B cell (primary cell): ENCODE data around the gene ZBED1. TPM values are rescaled to one million over a fixed set of nuclear protein-coding genes. Genes with fewer than 3 reads are reported as not detected.

ENCODE experiments used
- ATAC-seq: fragments of 200-7000 bp; cut with Tn5 transposase; one replicate; pipeline ENCODE4 v1.10.0; 2021; ENCODE audit warnings: low read depth, mild to moderate bottlenecking, moderate number of reproducible peaks, moderate library complexity
- CTCF ChIA-PET: fragments of 350-600 bp; sonication (Branson Sonifier 250); formaldehyde crosslinking; loops from one replicate; lab custom pipeline; 2021; ENCODE audit warnings: antibody characterized with exemption, inconsistent platforms; lab: Charles Lee
- POLR2A ChIA-PET: fragments of 350-600 bp; sonication (Branson Sonifier 250); formaldehyde crosslinking; loops from one replicate; lab custom pipeline; 2021; ENCODE audit warnings: antibody characterized with exemption; lab: Charles Lee
- DNase-seq: peaks from one replicate; pipeline ENCODE4 v3.0.0; 2013
- H2AFZ ChIP-seq: 2 replicates; pipeline ENCODE4 v1.6.1; 2012; ENCODE audit warnings: mild to moderate bottlenecking, low read depth, low read length; ENCODE audit not compliant: insufficient read depth, poor library complexity, severe bottlenecking
- H3K27ac ChIP-seq, 2 donors: 1 replicate in 1 of 2; 2 replicates in 1 of 2; pipeline ENCODE4 v1.5.1; 2012 to 2013; ENCODE audit warnings: low read length in 2 of 2, mild to moderate bottlenecking in 2 of 2, moderate library complexity in 1 of 2
- H3K27me3 ChIP-seq, 4 experiments: fragments of 200-600 bp in 1 of 4; sonication (generic) in 1 of 4; replicated peaks in 1 of 4; 1 replicate in 2 of 4; 2 replicates in 2 of 4; pipeline versions ENCODE4 v1.6.1 to v1.7.0; 2013 to 2016; ENCODE audit warnings: low read length in 3 of 4, mild to moderate bottlenecking in 2 of 4, mixed read lengths in 1 of 4, moderate library complexity in 1 of 4; ENCODE audit not compliant: insufficient read depth in 4 of 4, control insufficient read depth in 3 of 4; ENCODE audit errors: control extremely low read depth in 1 of 4
- H3K36me3 ChIP-seq, 2 experiments: replicated peaks in 1 of 2; 1 replicate in 1 of 2; 2 replicates in 1 of 2; pipeline versions ENCODE4 v1.6.1 to v1.7.1; 2013; ENCODE audit warnings: low read length in 1 of 2; ENCODE audit not compliant: insufficient read depth in 2 of 2, control insufficient read depth in 1 of 2; ENCODE audit errors: control extremely low read depth in 1 of 2, extremely low read depth in 1 of 2
- H3K4me1 ChIP-seq, 2 donors: fragments of 200-600 bp in 1 of 2; sonication (generic) in 1 of 2; 1 replicate in 1 of 2; 2 replicates in 1 of 2; pipeline versions ENCODE4 v1.5.1 to v1.6.1; 2013 to 2017; ENCODE audit warnings: low read length in 2 of 2; ENCODE audit not compliant: control insufficient read depth in 2 of 2, insufficient read depth in 2 of 2
- H3K4me2 ChIP-seq: replicated peaks from 2 replicates; pipeline ENCODE3; 2012; ENCODE audit warnings: mild to moderate bottlenecking, low read depth, low read length; ENCODE audit not compliant: poor library complexity, severe bottlenecking
- H3K4me3 ChIP-seq, 5 experiments: fragments of 200-600 bp in 1 of 5; sonication (generic) in 1 of 5; 1 replicate in 3 of 5; 2 replicates in 2 of 5; pipeline versions ENCODE4 v1.5.1 to v1.7.0; 2011 to 2016; ENCODE audit warnings: low read length in 4 of 5, mild to moderate bottlenecking in 4 of 5, low read depth in 2 of 5, control low read depth in 1 of 5, moderate library complexity in 1 of 5; ENCODE audit not compliant: insufficient read depth in 1 of 5; ENCODE audit errors: control extremely low read depth in 1 of 5, extremely low read depth in 1 of 5
- H3K79me2 ChIP-seq: fragments of 200-600 bp; sonication (generic); one replicate; pipeline ENCODE4 v1.6.0; 2016; ENCODE audit warnings: low read length; ENCODE audit not compliant: control insufficient read depth, insufficient read depth
- H3K9ac ChIP-seq: fragments of 200-600 bp; sonication (generic); 2 replicates; pipeline ENCODE4 v1.6.1; 2017; ENCODE audit warnings: mild to moderate bottlenecking, low read length, moderate library complexity
- H3K9me3 ChIP-seq, 3 donors: one replicate each; pipeline versions ENCODE4 v1.6.1 to v1.7.1; 2013; ENCODE audit warnings: low read length in 2 of 3; ENCODE audit not compliant: control insufficient read depth in 2 of 3, insufficient read depth in 1 of 3; ENCODE audit errors: control extremely low read depth in 1 of 3
- H4K20me1 ChIP-seq: 2 replicates; pipeline ENCODE4 v1.6.0; 2012; ENCODE audit warnings: mild to moderate bottlenecking, low read length; ENCODE audit not compliant: insufficient read depth, control insufficient read depth, poor library complexity, severe bottlenecking
- H3K27ac Mint-ChIP-seq: one replicate; pipeline ENCODE4 v1.8.0; 2021; ENCODE audit warnings: mixed read lengths
- H3K27me3 Mint-ChIP-seq: one replicate; pipeline ENCODE4 v1.8.0; 2021; ENCODE audit warnings: mixed read lengths
- H3K4me1 Mint-ChIP-seq: one replicate; pipeline ENCODE4 v1.8.0; 2021; ENCODE audit warnings: mixed read lengths
- H3K4me3 Mint-ChIP-seq: one replicate; pipeline ENCODE4 v1.8.0; 2021; ENCODE audit warnings: mixed read lengths
- H3K9me3 Mint-ChIP-seq: one replicate; pipeline ENCODE4 v1.8.0; 2022; ENCODE audit warnings: mixed read lengths; ENCODE audit not compliant: insufficient read depth
- CTCF ChIP-seq: fragments of 200-600 bp; IDR thresholded peaks from one replicate; pipeline ENCODE4 v1.8.0; 2022; ENCODE audit warnings: antibody characterized with exemption, mild to moderate bottlenecking
- EZH2 ChIP-seq: IDR thresholded peaks from 2 replicates; pipeline ENCODE4 v1.6.1; 2012; ENCODE audit warnings: borderline replicate concordance, low read depth, mild to moderate bottlenecking, moderate library complexity, low read length; ENCODE audit not compliant: insufficient read depth, poor library complexity, severe bottlenecking
- WGBS: methylation state at CpG from one replicate; pipeline ENCODE4 v1.1.5; 2013; ENCODE audit warnings: missing lambda C conversion rate; ENCODE audit not compliant: insufficient coverage; 5-methylcytosine and 5-hydroxymethylcytosine counted together
- intact Hi-C: fragments of 100-400 bp; cut with micrococcal nuclease; formaldehyde crosslinking; loops from one replicate; pipeline ENCODE4 v1.10.0; 2022
- polyA plus RNA-seq: library from polyadenylated mRNA; depleted of rRNA; stranded (reverse); fragments of >200 nt; gene quantifications from 2 replicates; pipeline ENCODE4 v1.2.3, GENCODE V29; 2012
- total RNA-seq, 2 donors: library from RNA; stranded (reverse); fragments of 120-200 nt in 1 of 2; gene quantifications; 1 replicate in 1 of 2; 2 replicates in 1 of 2; pipeline versions ENCODE4 v1.2.3 to v1.2.4, GENCODE V29; 2013 to 2022

Gene ZBED1
- total and polyA plus RNA-seq, 2 donors (not counting 1 experiment from before 2014, with no cell fraction given) = 20.3 to 44.7 TPM

- Histone ChIP-seq H3K27me3 (no peaks in the 10 kb centered on the region), H3K36me3 (peaks cover 3 to 44% of the 10 kb centered on the region in 2 experiments), H3K4me1 (peaks cover 5 to 13% of the 10 kb centered on the region in 2 donors), H3K9ac (no peak overlapping the region), H3K9me3 (no peaks in the 10 kb centered on the region), H4K20me1 (peaks cover 45% of the 10 kb centered on the region), H3K79me2 (peaks cover 44% of the 10 kb centered on the region), H2AFZ (no peak overlapping the region), H3K27ac (no peak overlapping the region), H3K4me3 (no peak overlapping the region), H3K4me2 (no peak overlapping the region)
- H3K27me3 Mint-ChIP-seq = no peaks in the 10 kb centered on the region
- ChIA-PET CTCF (no interaction called here), POLR2A (no interaction called here)
- ATAC-seq = no peak
- H3K4me3 Mint-ChIP-seq = no peak overlapping the region
- no peak for TF ChIP-seq CTCF
- no peak for TF ChIP-seq EZH2
- 98% methylated on average over 13 of the region's 16 CpGs for WGBS
- H3K9me3 Mint-ChIP-seq = no peaks in the 10 kb centered on the region
- intact Hi-C loops = no loop called here
- no peak for DNase-seq
- no peak overlapping the region for H3K27ac Mint-ChIP-seq
- peaks cover 13% of the 10 kb centered on the region for H3K4me1 Mint-ChIP-seq
These were observed 13.4 kb downstream of the ZBED1 start for GRCh38 chrX:2487366-2487765.

- Histone ChIP-seq H3K9ac (no peak overlapping the region), H3K4me1 (peaks cover under 1 to 5% of the 10 kb centered on the region in 2 donors), H3K4me3 (no peak overlapping the region), H3K9me3 (no peaks in the 10 kb centered on the region), H3K27me3 (no peaks in the 10 kb centered on the region), H2AFZ (no peak overlapping the region), H3K4me2 (no peak overlapping the region), H3K27ac (no peak overlapping the region), H3K79me2 (peaks cover 41% of the 10 kb centered on the region), H3K36me3 (peaks cover 3 to 44% of the 10 kb centered on the region in 2 experiments), H4K20me1 (peaks cover 37% of the 10 kb centered on the region)
- no peaks in the 10 kb centered on the region for H3K27me3 Mint-ChIP-seq
- no peak for TF ChIP-seq EZH2
- TF ChIP-seq CTCF = no peak
- peaks cover 5% of the 10 kb centered on the region for H3K4me1 Mint-ChIP-seq
- POLR2A ChIA-PET = no interaction called here
- intact Hi-C loops = no loop called here
- no peaks in the 10 kb centered on the region for H3K9me3 Mint-ChIP-seq
- CTCF ChIA-PET = no interaction called here
- H3K27ac Mint-ChIP-seq = no peak overlapping the region
- no peak for DNase-seq
- WGBS = 95% methylated on average over 28 of the region's 29 CpGs
- H3K4me3 Mint-ChIP-seq = no peak overlapping the region
- no peak for ATAC-seq
These were observed 14.2 kb downstream of the ZBED1 start for GRCh38 chrX:2486476-2487133.
